BE2C (cell line): Measurements from ENCODE around the gene ADSS1.

ENCODE experiments used
- DNase-seq: peaks from one replicate; pipeline ENCODE4 v3.0.0-alpha.2; 2020
- H3K27me3 ChIP-seq: fragments of 250-450 bp; sonication (Bioruptor Pico); 2 replicates; pipeline ENCODE4 v1.5.1; 2020; ENCODE audit warnings: mild to moderate bottlenecking
- H3K36me3 ChIP-seq: fragments of 250-450 bp; sonication (Bioruptor Pico); 2 replicates; pipeline ENCODE4 v1.5.1; 2020; ENCODE audit warnings: mild to moderate bottlenecking
- H3K4me1 ChIP-seq: fragments of 250-450 bp; sonication (Bioruptor Pico); 2 replicates; pipeline ENCODE4 v1.5.1; 2020
- H3K4me3 ChIP-seq: 2 replicates; pipeline ENCODE4 v1.5.1; 2011; ENCODE audit warnings: low read depth, low read length
- H3K9me3 ChIP-seq: fragments of 250-450 bp; sonication (Bioruptor Pico); 2 replicates; pipeline ENCODE4 v1.5.1; 2020
- TF ChIP-seq, protein P1 (sequence below): IDR thresholded peaks from 2 replicates; pipeline ENCODE4 v1.5.1; 2012; ENCODE audit warnings: mild to moderate bottlenecking, low read depth, low read length

ADSS1 gene

DNA sequence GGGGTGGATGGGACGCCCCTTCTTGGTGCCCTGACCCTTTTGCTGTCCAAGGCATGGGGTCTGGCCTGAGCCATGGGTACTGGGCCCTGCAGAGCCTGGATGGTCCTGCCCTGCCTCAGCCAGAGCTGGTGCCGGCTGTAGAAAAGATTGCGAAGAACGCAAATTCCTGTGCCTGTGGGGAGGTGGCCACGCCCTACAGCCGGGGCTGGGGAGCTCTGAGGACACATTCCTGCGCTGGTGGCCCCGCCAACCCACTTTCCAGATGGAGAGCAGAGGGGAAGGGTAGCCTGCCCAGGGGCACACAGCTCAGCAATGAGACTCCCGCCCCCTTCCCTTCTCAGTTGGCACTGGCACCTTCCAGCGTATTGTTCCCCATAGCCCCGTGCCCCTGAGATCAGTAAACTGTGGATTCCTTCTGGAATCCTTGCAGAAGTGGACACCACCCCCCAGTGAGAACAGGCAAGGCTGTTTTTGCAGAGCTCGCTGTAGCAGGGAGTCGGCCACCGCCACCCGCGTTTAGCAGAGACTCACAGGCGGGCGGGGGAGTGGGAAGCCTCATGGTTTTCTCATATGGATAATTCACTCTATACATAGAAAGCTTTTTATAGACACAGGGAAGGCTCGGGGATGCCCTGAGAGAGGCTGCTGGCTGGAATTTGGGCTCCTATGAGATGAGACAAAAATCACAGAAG is 26.0 kb upstream of the ADSS1 start:
- peaks cover 29% of the 10 kb centered on the region for H3K36me3 ChIP-seq
- no peak for DNase-seq
- peaks cover 4% of the 10 kb centered on the region; the same call in 1 of the 2 replicates for H3K4me1 ChIP-seq
- TF ChIP-seq, protein P1, sequence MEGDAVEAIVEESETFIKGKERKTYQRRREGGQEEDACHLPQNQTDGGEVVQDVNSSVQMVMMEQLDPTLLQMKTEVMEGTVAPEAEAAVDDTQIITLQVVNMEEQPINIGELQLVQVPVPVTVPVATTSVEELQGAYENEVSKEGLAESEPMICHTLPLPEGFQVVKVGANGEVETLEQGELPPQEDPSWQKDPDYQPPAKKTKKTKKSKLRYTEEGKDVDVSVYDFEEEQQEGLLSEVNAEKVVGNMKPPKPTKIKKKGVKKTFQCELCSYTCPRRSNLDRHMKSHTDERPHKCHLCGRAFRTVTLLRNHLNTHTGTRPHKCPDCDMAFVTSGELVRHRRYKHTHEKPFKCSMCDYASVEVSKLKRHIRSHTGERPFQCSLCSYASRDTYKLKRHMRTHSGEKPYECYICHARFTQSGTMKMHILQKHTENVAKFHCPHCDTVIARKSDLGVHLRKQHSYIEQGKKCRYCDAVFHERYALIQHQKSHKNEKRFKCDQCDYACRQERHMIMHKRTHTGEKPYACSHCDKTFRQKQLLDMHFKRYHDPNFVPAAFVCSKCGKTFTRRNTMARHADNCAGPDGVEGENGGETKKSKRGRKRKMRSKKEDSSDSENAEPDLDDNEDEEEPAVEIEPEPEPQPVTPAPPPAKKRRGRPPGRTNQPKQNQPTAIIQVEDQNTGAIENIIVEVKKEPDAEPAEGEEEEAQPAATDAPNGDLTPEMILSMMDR = no peak
- H3K4me3 ChIP-seq = no peak overlapping the region
- H3K27me3 ChIP-seq = no peaks in the 10 kb centered on the region
- H3K9me3 ChIP-seq = no peaks in the 10 kb centered on the region

DNA sequence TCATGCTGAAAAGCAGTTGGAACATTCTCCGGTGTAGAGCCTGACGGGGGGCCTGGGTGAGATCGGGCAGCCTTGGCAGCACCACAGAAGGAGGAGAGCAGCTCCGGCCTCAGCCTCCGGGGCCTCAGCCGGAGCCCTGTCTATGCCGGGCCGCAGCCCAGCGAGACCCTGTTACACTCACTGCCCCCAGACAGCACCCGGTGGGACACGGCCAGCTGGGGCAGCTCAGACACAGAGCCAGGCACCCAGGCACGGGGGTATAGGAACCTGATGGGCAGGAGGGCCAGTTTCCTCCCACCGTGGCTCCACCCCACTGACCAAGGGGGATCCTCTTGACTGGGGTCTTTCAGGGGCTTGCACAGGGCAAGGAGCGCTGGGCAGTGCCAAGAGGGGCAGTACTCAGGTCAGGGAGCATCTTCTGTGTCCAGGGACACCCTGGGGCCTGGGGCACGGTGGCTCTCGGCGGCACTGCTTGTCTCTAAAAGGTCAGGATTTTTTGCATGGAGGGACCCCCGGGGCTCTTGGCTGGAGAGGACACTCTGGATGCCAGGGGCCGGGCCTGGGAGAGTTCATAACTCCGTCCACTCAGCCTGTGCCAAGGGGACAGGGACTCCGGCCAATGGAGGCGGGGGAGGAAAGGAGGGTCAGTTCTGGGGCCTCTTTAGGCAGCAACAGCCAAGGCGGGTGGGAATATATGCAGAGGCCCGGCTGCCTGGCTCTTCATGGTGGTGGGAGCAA is 25.2 kb upstream of the ADSS1 start:
- no peaks in the 10 kb centered on the region for H3K27me3 ChIP-seq
- H3K36me3 ChIP-seq = peaks cover 30% of the 10 kb centered on the region
- TF ChIP-seq, protein P1 = no peak
- DNase-seq = no peak
- peaks cover 4% of the 10 kb centered on the region; the same call in 1 of the 2 replicates for H3K4me1 ChIP-seq
- no peaks in the 10 kb centered on the region for H3K9me3 ChIP-seq
- H3K4me3 ChIP-seq = no peak overlapping the region

DNA sequence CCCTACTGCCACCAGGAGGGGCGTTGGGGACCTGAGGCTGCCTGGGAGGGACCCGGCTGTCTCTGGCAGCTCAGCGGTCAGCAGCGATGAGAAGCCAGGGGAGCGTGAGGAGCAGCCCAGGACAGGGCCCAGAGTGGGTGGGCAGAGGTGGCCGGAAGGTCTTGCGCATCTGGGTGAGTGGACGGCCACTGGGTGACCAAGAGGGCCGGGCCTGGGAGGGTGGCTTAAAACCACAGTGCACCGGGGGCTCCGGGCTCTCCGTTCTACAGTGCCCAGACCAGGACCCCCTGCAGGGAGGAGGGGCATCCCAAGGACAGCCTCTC is 24.6 kb upstream of the ADSS1 start:
- Histone ChIP-seq H3K36me3 (peaks cover 32% of the 10 kb centered on the region), H3K27me3 (no peaks in the 10 kb centered on the region), H3K4me1 (peaks cover 4% of the 10 kb centered on the region; the same call in 1 of the 2 replicates), H3K4me3 (no peak overlapping the region), H3K9me3 (no peaks in the 10 kb centered on the region)
- no peak for DNase-seq
- TF ChIP-seq, protein P1 = no peak

DNA sequence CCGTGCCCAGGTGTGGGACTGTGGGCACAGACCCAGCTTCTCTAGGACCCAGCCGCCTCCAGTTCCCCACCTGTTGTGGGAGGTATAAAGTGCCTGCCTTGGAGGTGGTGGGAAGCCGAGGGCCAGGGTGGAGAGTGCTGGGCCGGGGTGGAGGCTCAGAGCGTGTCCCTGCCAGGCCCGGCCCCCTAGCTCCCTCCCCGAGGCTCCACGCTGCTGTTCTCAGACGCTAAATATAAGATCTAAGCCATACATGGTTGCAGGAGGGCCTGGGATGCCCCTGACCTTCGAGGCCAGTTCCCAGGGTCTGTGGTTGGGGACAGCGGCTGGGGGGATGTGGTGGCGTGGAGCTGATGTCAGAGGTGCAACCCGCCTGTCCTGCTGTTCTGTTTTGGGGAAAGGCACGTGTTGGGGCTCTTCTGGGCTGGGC is 23.8 kb upstream of the ADSS1 start:
- Histone ChIP-seq H3K9me3 (no peaks in the 10 kb centered on the region), H3K27me3 (no peaks in the 10 kb centered on the region), H3K4me1 (no peaks in the 10 kb centered on the region), H3K36me3 (peaks cover 39% of the 10 kb centered on the region), H3K4me3 (no peak overlapping the region)
- no peak for DNase-seq
- TF ChIP-seq, protein P1 = no peak

DNA sequence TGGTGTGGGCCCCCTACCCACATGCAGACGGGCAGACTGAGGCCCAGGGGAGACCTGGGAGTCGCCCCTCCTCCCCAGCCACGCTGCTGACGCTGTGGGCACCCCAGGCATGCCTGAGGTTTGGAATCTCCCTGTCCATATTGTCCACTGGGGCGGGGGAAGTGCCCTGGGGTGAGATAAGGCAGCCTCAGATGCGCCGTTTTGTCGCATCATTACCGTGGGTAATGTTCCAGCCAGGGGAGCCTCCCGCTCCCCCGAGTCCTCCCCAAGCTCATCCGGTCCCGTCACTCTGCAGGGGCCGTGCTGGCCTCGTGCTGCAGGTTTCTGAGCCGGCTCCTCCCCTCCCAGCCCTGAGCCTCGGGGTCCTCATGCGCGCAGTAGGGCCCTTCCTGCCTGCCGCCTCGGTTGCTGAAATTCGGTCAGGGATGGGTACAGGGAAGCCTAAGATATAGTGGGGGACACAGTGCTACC is 23.2 kb upstream of the ADSS1 start:
- Histone ChIP-seq H3K27me3 (no peaks in the 10 kb centered on the region), H3K4me1 (no peaks in the 10 kb centered on the region), H3K36me3 (peaks cover 38% of the 10 kb centered on the region), H3K9me3 (no peaks in the 10 kb centered on the region), H3K4me3 (no peak overlapping the region)
- DNase-seq = no peak
- TF ChIP-seq, protein P1 = no peak
